Endothelial cell of umbilical vein (primary cell): ENCODE data around the gene MDGA2. TPM values are rescaled to one million over a fixed set of nuclear protein-coding genes. Genes with fewer than 3 reads are reported as not detected.

Experiments
- BruUV-seq: library from RNA; stranded (reverse); fragments of 400-500 nt; replicated peaks from 2 replicates; lab custom pipeline; 2021; lab: Mats Ljungman, UMichigan
- CTCF ChIA-PET: fragments of 300-600, 350-600 bp; sonication (Branson Sonifier 250); formaldehyde crosslinking; loops from one replicate; lab custom pipeline; 2021; ENCODE audit warnings: antibody characterized with exemption, inconsistent platforms; lab: Charles Lee
- POLR2A ChIA-PET: fragments of 300-600, 350-600 bp; sonication (Branson Sonifier 250); formaldehyde crosslinking; loops from one replicate; lab custom pipeline; 2021; ENCODE audit warnings: antibody characterized with exemption, inconsistent platforms; lab: Charles Lee
- DNase-seq: peaks from one replicate; pipeline ENCODE4 v3.0.0-alpha.2; 2011; ENCODE audit warnings: low read depth, low spot score
- FAIRE-seq: peaks from 2 replicates; lab custom pipeline; 2011; peaks lifted over from hg19 to GRCh38; lab: Jason Lieb, UNC
- H2AFZ ChIP-seq: 2 replicates; pipeline ENCODE4 v1.6.0; 2012; ENCODE audit warnings: low read depth, low read length, control low read depth, inconsistent platforms
- H3K27ac ChIP-seq: 2 replicates; pipeline ENCODE4 v1.5.1; 2011; ENCODE audit warnings: low read depth, mild to moderate bottlenecking, control low read depth, low read length, moderate library complexity; ENCODE audit not compliant: insufficient read depth
- H3K27me3 ChIP-seq, 2 experiments: 2 replicates each; pipeline versions ENCODE4 v1.6.0 to v1.6.1; 2011; ENCODE audit warnings: low read length in 2 of 2, mixed read lengths in 1 of 2; ENCODE audit not compliant: control insufficient read depth in 2 of 2, insufficient read depth in 2 of 2
- H3K36me3 ChIP-seq, 2 experiments: 2 replicates in 1 of 2; 3 replicates in 1 of 2; pipeline ENCODE4 v1.5.1; 2011; ENCODE audit warnings: low read length in 2 of 2, mild to moderate bottlenecking in 1 of 2, moderate library complexity in 1 of 2; ENCODE audit not compliant: control insufficient read depth in 2 of 2, insufficient read depth in 2 of 2; ENCODE audit errors: extremely low read depth in 1 of 2
- H3K4me1 ChIP-seq: 3 replicates; pipeline ENCODE4 v1.5.1; 2011; ENCODE audit warnings: mild to moderate bottlenecking, low read length; ENCODE audit not compliant: control insufficient read depth, insufficient read depth; ENCODE audit errors: extremely low read depth
- H3K4me2 ChIP-seq: 2 replicates; pipeline ENCODE4 v1.6.1; 2011; ENCODE audit warnings: low read length, control low read depth, mixed read lengths; ENCODE audit not compliant: insufficient read depth
- H3K4me3 ChIP-seq, 3 experiments: fragments of 200-600 bp in 1 of 3; sonication (generic), shearing (Covaris generic) in 1 of 3; replicated peaks in 1 of 3; 2 replicates each; pipeline ENCODE4 v1.5.1; 2011 to 2016; ENCODE audit warnings: control low read depth in 3 of 3, low read length in 3 of 3, mild to moderate bottlenecking in 2 of 3, inconsistent platforms in 1 of 3, low read depth in 1 of 3, moderate library complexity in 1 of 3; ENCODE audit not compliant: insufficient read depth in 1 of 3
- H3K79me2 ChIP-seq: 2 replicates; pipeline ENCODE4 v1.6.0; 2012; ENCODE audit warnings: low read length, inconsistent platforms; ENCODE audit not compliant: control insufficient read depth, insufficient read depth
- H3K9ac ChIP-seq: replicated peaks from 2 replicates; pipeline ENCODE3; 2011; ENCODE audit warnings: low read length, control low read depth; ENCODE audit not compliant: insufficient read depth; ENCODE audit errors: extremely low read depth
- H3K9me1 ChIP-seq: replicated peaks from 3 replicates; pipeline ENCODE4 v1.6.0; 2011; ENCODE audit warnings: mild to moderate bottlenecking, low read length; ENCODE audit not compliant: control insufficient read depth, insufficient read depth; ENCODE audit errors: extremely low read depth
- H3K9me3 ChIP-seq: replicated peaks from 2 replicates; pipeline ENCODE4 v1.5.1; 2012; ENCODE audit warnings: low read length, inconsistent platforms; ENCODE audit not compliant: control insufficient read depth, insufficient read depth
- H4K20me1 ChIP-seq: replicated peaks from 2 replicates; pipeline ENCODE3; 2011; ENCODE audit warnings: mild to moderate bottlenecking, low read length; ENCODE audit not compliant: control insufficient read depth, insufficient read depth; ENCODE audit errors: extremely low read depth
- CTCF ChIP-seq, 2 donors: IDR thresholded peaks; 1 replicate in 1 of 2; 2 replicates in 1 of 2; pipeline ENCODE4 v1.5.1; 2011; ENCODE audit warnings: low read length in 2 of 2, mild to moderate bottlenecking in 2 of 2, moderate library complexity in 2 of 2, control low read depth in 1 of 2, inconsistent platforms in 1 of 2, low read depth in 1 of 2; ENCODE audit not compliant: insufficient read depth in 1 of 2; ENCODE audit errors: extremely low read depth in 1 of 2
- EZH2 ChIP-seq: IDR thresholded peaks from 2 replicates; pipeline ENCODE4 v1.6.1; 2012; ENCODE audit warnings: borderline replicate concordance, low read depth, mild to moderate bottlenecking, moderate library complexity, low read length, inconsistent platforms; ENCODE audit not compliant: severe bottlenecking
- FOS ChIP-seq: IDR thresholded peaks from 2 replicates; pipeline ENCODE4 v1.6.1; 2011; ENCODE audit warnings: mild to moderate bottlenecking, low read length, moderate library complexity, borderline replicate concordance; ENCODE audit not compliant: insufficient read depth
- GATA2 ChIP-seq: IDR thresholded peaks from 2 replicates; pipeline ENCODE4 v1.7.0; 2011; ENCODE audit warnings: low read depth, mild to moderate bottlenecking, moderate library complexity, mixed read lengths, low read length; ENCODE audit not compliant: insufficient read length, insufficient read depth
- JUN ChIP-seq: IDR thresholded peaks from 2 replicates; pipeline ENCODE4 v1.6.1; 2011; ENCODE audit warnings: borderline replicate concordance, low read depth; ENCODE audit not compliant: insufficient read length, insufficient read depth
- MAX ChIP-seq: IDR thresholded peaks from 2 replicates; pipeline ENCODE4 v1.6.1; 2011; ENCODE audit not compliant: insufficient read depth, insufficient read length
- MYC ChIP-seq: IDR thresholded peaks from one replicate; pipeline ENCODE4 v1.6.1; 2011; ENCODE audit warnings: mild to moderate bottlenecking, low read depth, low read length
- POLR2A ChIP-seq: IDR thresholded peaks from 2 replicates; pipeline ENCODE4 v1.6.1; 2012; ENCODE audit warnings: low read depth, mild to moderate bottlenecking, control low read depth, low read length
- POLR2AphosphoS5 ChIP-seq: IDR thresholded peaks from 2 replicates; pipeline ENCODE4 v1.6.1; 2012; ENCODE audit warnings: low read depth, mild to moderate bottlenecking, control low read depth, low read length, moderate library complexity; ENCODE audit not compliant: insufficient read depth
- dilution Hi-C: fragments of 300-500 bp; cut with MboI; formaldehyde crosslinking; loops from one replicate; pipeline ENCODE4 v1.15.0; 2019; ENCODE audit warnings: low sequenced_read_pairs; ENCODE audit not compliant: extremely low pct_ligation_motif_present
- intact Hi-C: fragments of 100-400 bp; cut with micrococcal nuclease; formaldehyde crosslinking; loops from one replicate; pipeline ENCODE4 v1.10.0; 2022
- polyA plus RNA-seq, 4 experiments: library from polyadenylated mRNA; depleted of rRNA in 3 of 4; stranded (reverse) in 3 of 4; unstranded in 1 of 4; fragments of >200 nt; gene quantifications; 2 replicates each; pipeline versions ENCODE4 v1.2.1 to v1.2.3, GENCODE V29; 2011 to 2012; ENCODE audit warnings: missing spikeins in 1 of 4
- total RNA-seq: library from RNA; stranded (reverse); gene quantifications from 2 replicates; pipeline ENCODE4 v1.2.3, GENCODE V29; 2021

Gene MDGA2
- total and polyA plus RNA-seq, 2 donors (not counting 3 experiments of a cell fraction or from before 2014, with no cell fraction given) = not detected

DNA sequence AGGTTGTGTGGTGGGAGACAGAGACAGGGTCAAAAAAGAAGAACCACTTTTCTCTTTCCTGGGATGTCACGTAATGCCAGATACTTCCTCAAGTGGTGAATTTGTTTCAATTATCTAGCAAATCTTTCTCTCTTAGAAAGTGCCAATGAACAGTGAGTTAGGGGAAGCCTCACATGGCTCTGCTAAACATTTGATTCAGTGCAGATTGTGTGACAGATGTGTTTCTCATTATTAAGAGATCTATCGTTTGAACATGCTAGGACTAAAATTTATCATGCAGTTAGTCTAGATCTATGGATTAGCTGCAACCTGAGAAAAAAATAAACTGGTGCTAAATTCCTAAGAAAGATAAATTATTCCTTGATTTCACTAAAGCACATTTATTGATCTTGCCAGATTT, 247.8 kb downstream of the MDGA2 start:
- H3K4me2 ChIP-seq = no peak overlapping the region
- dilution Hi-C loops (no loop called here), intact Hi-C loops (no loop called here)
- no peak for TF ChIP-seq MYC
- TF ChIP-seq POLR2AphosphoS5 = no peak
- TF ChIP-seq GATA2 = no peak
- no peak for TF ChIP-seq MAX
- TF ChIP-seq EZH2 = no peak
- no peak for TF ChIP-seq FOS
- no peak for TF ChIP-seq JUN
- no peak for TF ChIP-seq POLR2A
- no peak for TF ChIP-seq CTCF (IDR thresholded peaks at IDR 0.05; ENCODE audit: extremely low read depth in 1 of 2, insufficient read depth in 1 of 2, low read depth in 1 of 2, low read length in 2 of 2)
- H3K36me3 ChIP-seq = no peaks in the 10 kb centered on the region
- no peaks in the 10 kb centered on the region for H3K79me2 ChIP-seq
- ChIA-PET POLR2A (no interaction called here), CTCF (no interaction called here)
- no peaks in the 10 kb centered on the region for H3K9me3 ChIP-seq
- no peaks in the 10 kb centered on the region for H3K4me1 ChIP-seq
- FAIRE-seq (no peak), DNase-seq (no peak)
- H3K9ac ChIP-seq = no peak overlapping the region
- H3K27ac ChIP-seq = no peak overlapping the region
- no peak overlapping the region for H3K4me3 ChIP-seq
- H2AFZ ChIP-seq = no peak overlapping the region
- no peaks in the 10 kb centered on the region for H3K9me1 ChIP-seq
- no TSS peak for BruUV-seq
- no peaks in the 10 kb centered on the region for H4K20me1 ChIP-seq
- H3K27me3 ChIP-seq = no peaks in the 10 kb centered on the region
